Measurements from ENCODE around the gene MIPOL1. TPM values are rescaled to one million over a fixed set of nuclear protein-coding genes. Genes with fewer than 3 reads are reported as not detected.
A peak's percentile ranks its signal among the peaks of the same experiment; 100 is the strongest.

Gene MIPOL1
- total and polyA plus RNA-seq, 2 of the 13 experiments (the other 11 are each of a cell fraction or from before 2014, with no cell fraction given), result 8.6 to 34.2 TPM

- peak; percentile 95; the same call in 1 of the 2 replicates for TF ChIP-seq ZBTB39 (CRISPR knock-in tag; IDR thresholded peaks at IDR 0.05)
- no peak for TF ChIP-seq ZMYM2 (CRISPR knock-in tag; IDR thresholded peaks at IDR 0.05)
Observed at GRCh38 chr14:37595809-37596621, 398.3 kb downstream of the MIPOL1 start (continued).

- H3K4me1 ChIP-seq (ENCODE audit: insufficient read depth, low read length), result peaks cover 42% of the 10 kb centered on the region
- POLR2A ChIA-PET, result interaction anchor here (0.5 to 3.3 kb wide), 17 partner anchors 8 to 1505 kb away, joined by 3 to 48 read pairs (median 8); no protein-coding TSS in a partner anchor
- intact Hi-C loops (cut with micrococcal nuclease; ENCODE audit: unreplicated experiment), result loop anchor here (1.0 to 2.0 kb wide), 3 partner anchors 194 to 268 kb away; no protein-coding TSS in a partner anchor
- in situ Hi-C loops (cut with HindIII; ENCODE audit: extremely low pct_ligation_motif_present, low pct_unique_long_range_greater_than_20kb), result no loop called here
- peak overlapping the region; percentile 66 for H2AFZ ChIP-seq (ENCODE audit: low read length)
- H3K4me2 ChIP-seq (ENCODE audit: low read depth, low read length), result peak overlapping the region; percentile 92
- DNase-seq (ENCODE audit: low spot score) (no peak), ATAC-seq (no peak), FAIRE-seq (no peak)
- H3K36me3 ChIP-seq (replicated peaks in 1 of 2; ENCODE audit: control insufficient read depth in 1 of 2, insufficient read depth in 2 of 2, low read length in 2 of 2), result peaks cover 7 to 9% of the 10 kb centered on the region in 2 experiments; a peak in 4 of 5 replicates
- BruUV-seq (replicated peaks), result no TSS peak
- no peaks in the 10 kb centered on the region for H4K20me1 ChIP-seq (ENCODE audit: insufficient read depth, low read length)
- H3K4me3 ChIP-seq (replicated peaks in 1 of 3; ENCODE audit: insufficient read depth in 1 of 3, low read depth in 2 of 3, low read length in 3 of 3), result peak overlapping the region; percentile 87 to 96 (median 95); a peak in 5 of 6 replicates
- CTCF ChIA-PET (ENCODE audit: low intra/inter-chr PET ratio, low total read pairs), result no interaction called here
- peaks cover 62% of the 10 kb centered on the region for H3K79me2 ChIP-seq (ENCODE audit: insufficient read depth, low read length)
- H3K27me3 ChIP-seq (ENCODE audit: control insufficient read depth in 1 of 2, insufficient read depth in 2 of 2, low read length in 2 of 2), result no peaks in the 10 kb centered on the region; a peak in 1 of 5 replicates
- no peaks in the 10 kb centered on the region for H3K9me3 ChIP-seq (ENCODE audit: low read length)
- peak overlapping the region; percentile 96 for H3K27ac ChIP-seq (ENCODE audit: extremely low read length, insufficient read depth, low read length)
- WGBS (ENCODE audit: low lambda C conversion rate), result 90% methylated on average over 7 of the region's 7 CpGs
- peak overlapping the region; percentile 94 for H3K9ac ChIP-seq (ENCODE audit: insufficient read depth, low read depth, low read length)
- TF ChIP-seq ZBTB44 (CRISPR knock-in tag; IDR thresholded peaks at IDR 0.05) (0 out of 2 replicates have a peak, but pooled peaks have one; percentile 5), ATF5 (CRISPR knock-in tag; IDR thresholded peaks at IDR 0.05; ENCODE audit: low read depth) (no peak), CENPT (CRISPR knock-in tag; IDR thresholded peaks at IDR 0.05; ENCODE audit: low read depth) (no peak), ZSCAN5A (CRISPR knock-in tag; IDR thresholded peaks at IDR 0.05; ENCODE audit: borderline replicate concordance) (no peak), ZNF615 (CRISPR knock-in tag; IDR thresholded peaks at IDR 0.05; ENCODE audit: borderline replicate concordance) (no peak), FOXA3 (CRISPR knock-in tag; IDR thresholded peaks at IDR 0.05) (no peak), ZNF580 (CRISPR knock-in tag; IDR thresholded peaks at IDR 0.05; ENCODE audit: borderline replicate concordance, low read depth) (no peak), ZKSCAN5 (CRISPR knock-in tag; IDR thresholded peaks at IDR 0.05) (no peak), ZEB1 (IDR thresholded peaks at IDR 0.05; ENCODE audit: insufficient replicate concordance, low read depth) (no peak), GTF2F1 (IDR thresholded peaks at IDR 0.05; ENCODE audit: low read length) (no peak), RBM39 (IDR thresholded peaks at IDR 0.05; ENCODE audit: low read depth, low read length, poor library complexity, severe bottlenecking) (no peak)
Observed at GRCh38 chr14:37596790-37597472, 399.2 kb downstream of the MIPOL1 start.
